RWPE1 (cell line): ENCODE results near the gene TOP1.

Experiments
- CTCF ChIA-PET: fragments of 350-600 bp; sonication (Branson Sonifier 250); formaldehyde crosslinking; extraction: SDS; loops from one replicate; lab custom pipeline; 2021; lab: Yijun Ruan, JAX
- POLR2A ChIA-PET: fragments of 400-600 bp; formaldehyde crosslinking; extraction: SDS; loops from one replicate; lab custom pipeline; 2020; ENCODE audit warnings: antibody characterized with exemption; ENCODE audit not compliant: low non-redundant PET; lab: Yijun Ruan, JAX
- DNase-seq: peaks from one replicate; pipeline ENCODE4 v3.0.0; 2012; ENCODE audit warnings: low spot score
- H3K27ac ChIP-seq: fragments of 450-650 bp; 2 replicates; pipeline ENCODE4 v1.5.1; 2017
- TF ChIP-seq, protein P1 (sequence below): fragments of 450-650 bp; conservative IDR thresholded peaks from 2 replicates; pipeline ENCODE4 v1.5.1; 2017; ENCODE audit warnings: low read depth, mild to moderate bottlenecking

TOP1 gene

DNA sequence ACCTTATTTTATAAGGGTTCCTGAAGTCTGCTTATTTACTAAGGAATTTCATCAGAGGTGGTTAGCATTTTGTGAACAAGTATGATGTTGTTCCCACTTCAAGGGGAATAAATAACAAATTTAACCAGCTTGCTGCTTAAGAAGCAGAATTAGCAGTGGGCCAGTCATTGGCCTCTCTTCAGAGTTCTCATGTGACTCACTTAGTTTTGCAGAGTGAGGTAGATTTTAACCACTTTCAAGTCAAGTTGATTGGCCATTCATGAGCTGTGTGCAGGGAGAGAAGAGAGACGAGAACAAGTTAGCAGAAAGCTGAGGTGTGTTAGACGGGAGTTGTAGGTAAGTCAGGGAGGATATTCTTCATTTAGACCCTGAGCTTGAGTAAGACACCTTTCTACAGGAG is 18.1 kb downstream of the TOP1 start:
- POLR2A ChIA-PET: interaction anchor here (1.1 kb wide), 1 partner anchor 14 kb away, joined by 3 read pairs; no protein-coding TSS in a partner anchor
- TF ChIP-seq, protein P1, sequence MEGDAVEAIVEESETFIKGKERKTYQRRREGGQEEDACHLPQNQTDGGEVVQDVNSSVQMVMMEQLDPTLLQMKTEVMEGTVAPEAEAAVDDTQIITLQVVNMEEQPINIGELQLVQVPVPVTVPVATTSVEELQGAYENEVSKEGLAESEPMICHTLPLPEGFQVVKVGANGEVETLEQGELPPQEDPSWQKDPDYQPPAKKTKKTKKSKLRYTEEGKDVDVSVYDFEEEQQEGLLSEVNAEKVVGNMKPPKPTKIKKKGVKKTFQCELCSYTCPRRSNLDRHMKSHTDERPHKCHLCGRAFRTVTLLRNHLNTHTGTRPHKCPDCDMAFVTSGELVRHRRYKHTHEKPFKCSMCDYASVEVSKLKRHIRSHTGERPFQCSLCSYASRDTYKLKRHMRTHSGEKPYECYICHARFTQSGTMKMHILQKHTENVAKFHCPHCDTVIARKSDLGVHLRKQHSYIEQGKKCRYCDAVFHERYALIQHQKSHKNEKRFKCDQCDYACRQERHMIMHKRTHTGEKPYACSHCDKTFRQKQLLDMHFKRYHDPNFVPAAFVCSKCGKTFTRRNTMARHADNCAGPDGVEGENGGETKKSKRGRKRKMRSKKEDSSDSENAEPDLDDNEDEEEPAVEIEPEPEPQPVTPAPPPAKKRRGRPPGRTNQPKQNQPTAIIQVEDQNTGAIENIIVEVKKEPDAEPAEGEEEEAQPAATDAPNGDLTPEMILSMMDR: no peak
- peak; percentile 47 for DNase-seq
- H3K27ac ChIP-seq: no peak overlapping the region
- CTCF ChIA-PET: interaction anchor here (0.6 to 2.9 kb wide), 5 partner anchors 11 to 84 kb away, joined by 3 to 12 read pairs (median 5); no protein-coding TSS in a partner anchor

DNA sequence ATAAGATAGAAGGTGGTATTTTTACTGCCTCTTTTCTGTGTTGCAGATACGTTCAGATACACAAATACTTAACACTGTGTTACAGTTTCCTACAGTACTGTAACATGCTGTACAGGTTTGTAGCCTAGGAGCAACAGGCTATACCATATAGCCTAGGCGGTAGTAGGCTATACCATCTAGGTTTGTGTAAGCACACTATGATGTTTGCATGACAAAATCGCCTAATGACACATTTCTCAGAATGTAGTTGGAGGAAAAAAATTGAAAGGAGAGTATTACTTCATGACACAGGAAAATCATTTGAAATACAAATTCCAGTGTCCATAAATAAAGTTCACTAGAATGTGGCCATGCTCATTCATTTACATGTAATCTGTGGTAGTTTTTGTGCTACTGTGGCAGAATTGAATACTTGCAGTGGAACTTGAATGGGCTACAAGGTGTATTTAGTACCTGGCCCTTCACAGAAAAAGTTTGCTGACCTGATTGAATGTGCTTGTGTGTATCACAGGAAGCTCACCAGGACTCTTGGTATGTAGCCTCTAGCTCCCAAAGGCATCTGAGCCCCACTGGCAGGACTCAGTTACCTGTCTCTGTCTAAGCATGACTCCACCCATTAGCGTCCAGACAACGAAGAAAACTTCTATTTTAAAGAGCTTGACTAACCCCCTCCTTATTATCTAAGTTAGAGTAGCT is 18.8 kb downstream of the TOP1 start:
- DNase-seq: peak; percentile 69
- ChIA-PET POLR2A (interaction anchor here (0.7 to 1.1 kb wide), 2 partner anchors 15 to 30 kb away, joined by 3 to 4 read pairs; no protein-coding TSS in a partner anchor), CTCF (interaction anchor here (0.5 to 2.9 kb wide), 6 partner anchors 9 to 358 kb away, joined by 3 to 12 read pairs (median 4); partner anchors contain the start of gene MAFB)

DNA sequence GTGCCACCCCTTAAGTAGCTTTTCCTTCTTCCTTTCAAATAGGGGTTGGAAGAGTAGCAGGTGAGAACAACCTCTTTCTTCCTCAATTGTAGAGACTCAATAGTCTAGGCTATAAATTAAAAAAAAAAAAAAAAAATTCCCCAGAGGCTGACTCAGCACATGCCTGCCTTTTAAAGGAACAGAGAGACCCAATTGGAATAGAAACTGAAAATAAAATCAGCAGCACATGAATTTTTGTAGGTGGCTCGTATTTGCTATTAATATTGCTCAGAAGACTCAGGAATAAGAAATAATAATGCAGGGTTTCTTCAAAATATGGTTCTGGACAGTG is 19.3 kb downstream of the TOP1 start:
- H3K27ac ChIP-seq: no peak overlapping the region
- TF ChIP-seq, protein P1: no peak
- peak; percentile 80 for DNase-seq
- ChIA-PET POLR2A (interaction anchor here (0.7 kb wide), 1 partner anchor 29 kb away, joined by 4 read pairs; no protein-coding TSS in a partner anchor), CTCF (interaction anchor here (0.5 to 1.8 kb wide), 4 partner anchors 10 to 359 kb away, joined by 3 to 6 read pairs (median 4); partner anchors contain the start of gene MAFB)

More for the DNA sequence above, 18.8 kb downstream of the TOP1 start:
- TF ChIP-seq, protein P1: no peak
- no peak overlapping the region for H3K27ac ChIP-seq

DNA sequence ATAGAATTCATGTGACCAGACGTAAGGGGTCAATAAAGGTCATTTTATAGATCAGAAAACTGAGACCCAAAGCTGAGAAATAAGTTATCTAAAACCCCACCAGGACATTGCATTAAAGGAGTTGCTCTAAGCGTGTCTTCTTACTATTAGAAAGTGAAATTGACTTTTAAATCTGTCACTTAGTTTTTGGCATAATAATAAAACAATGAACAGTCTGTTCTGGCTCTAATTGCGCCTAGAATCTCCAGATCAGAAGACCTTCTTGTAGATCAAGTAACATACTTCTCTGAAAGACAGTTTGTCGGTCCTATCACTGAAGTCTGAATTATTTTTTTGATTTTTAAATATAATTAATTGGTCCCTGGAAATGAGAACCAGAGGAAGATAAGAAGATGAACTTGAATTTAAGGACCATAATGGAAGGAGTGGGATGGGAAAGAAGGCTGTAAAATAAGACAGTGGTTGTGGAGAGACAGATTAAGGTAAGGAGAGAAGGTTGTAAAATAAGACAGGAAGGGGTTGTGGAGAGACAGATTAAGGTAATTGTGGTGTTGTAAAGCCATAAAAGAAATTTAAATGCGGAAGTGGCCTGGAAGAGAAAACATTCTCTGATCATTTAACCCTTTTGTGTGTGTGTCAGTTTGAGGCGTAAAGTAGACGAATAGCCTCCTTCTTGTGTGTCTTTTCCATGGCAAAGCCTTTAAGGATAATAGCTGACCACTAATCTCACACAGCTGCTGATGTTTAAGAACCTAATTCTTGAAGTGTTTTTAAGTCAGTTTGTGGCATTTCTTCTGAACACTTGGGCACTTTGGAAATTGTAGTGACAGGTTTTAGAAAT is 20.1 kb downstream of the TOP1 start:
- DNase-seq: no peak
- TF ChIP-seq, protein P1: no peak
- no peak overlapping the region for H3K27ac ChIP-seq
- CTCF ChIA-PET: interaction anchor here (1.0 to 1.8 kb wide), 2 partner anchors 11 to 81 kb away, joined by 3 to 4 read pairs; no protein-coding TSS in a partner anchor
- POLR2A ChIA-PET: no interaction called here

DNA sequence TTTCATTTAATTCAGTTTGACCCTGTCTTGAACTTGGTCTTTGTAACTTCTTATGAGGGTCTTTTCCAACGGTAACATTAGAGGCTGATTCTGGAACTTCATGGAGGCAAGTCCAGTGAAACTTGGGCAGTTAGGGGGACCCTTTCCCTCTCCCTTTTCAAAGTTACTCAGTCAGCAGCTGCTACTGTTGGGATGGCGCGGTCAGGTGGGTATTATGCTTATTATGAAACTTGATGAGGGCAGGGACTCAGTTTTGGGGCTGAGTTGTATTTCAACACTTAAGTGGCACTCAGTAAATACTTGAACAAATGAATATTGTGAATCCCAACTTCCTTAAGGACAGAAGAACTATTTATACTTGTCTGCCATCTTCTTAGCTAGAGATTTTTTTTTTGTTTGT is 20.8 kb downstream of the TOP1 start:
- ChIA-PET POLR2A (no interaction called here), CTCF (interaction anchor here (0.6 kb wide), 1 partner anchor 74 kb away, joined by 4 read pairs; no protein-coding TSS in a partner anchor)
- TF ChIP-seq, protein P1: no peak
- H3K27ac ChIP-seq: no peak overlapping the region
- no peak for DNase-seq

DNA sequence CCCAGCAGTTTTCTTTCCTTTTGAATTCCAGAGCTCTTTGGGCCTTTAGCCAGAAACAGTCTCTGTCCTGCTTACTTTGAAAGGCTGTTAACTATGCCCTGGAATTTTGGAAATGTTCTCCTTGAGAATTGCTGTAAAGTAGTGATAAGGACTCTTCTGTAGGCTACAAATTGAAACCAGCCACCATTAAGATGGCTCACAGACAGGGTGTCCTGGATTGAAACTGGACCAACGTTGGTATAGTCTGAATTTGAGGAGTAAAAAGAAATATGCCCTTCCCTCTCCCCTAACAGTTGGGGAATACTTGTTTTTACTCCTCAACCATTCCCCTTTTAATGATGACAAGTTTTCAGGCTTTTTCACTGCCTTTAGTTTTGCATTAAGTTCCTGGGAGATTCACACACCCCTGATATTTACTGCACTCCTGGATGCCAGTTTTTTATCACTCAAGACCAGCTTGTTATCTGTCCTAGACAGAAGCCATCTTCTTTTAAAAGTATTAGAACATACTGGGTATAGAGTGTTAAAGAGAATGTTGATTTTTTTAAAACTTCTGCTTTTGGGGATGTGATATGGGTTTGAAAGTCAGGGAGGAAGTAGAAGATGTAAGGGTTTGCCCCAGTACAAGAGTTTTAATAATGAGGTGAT is 21.9 kb downstream of the TOP1 start:
- peak overlapping the region; percentile 54 for H3K27ac ChIP-seq
- CTCF ChIA-PET: interaction anchor here (0.6 to 0.8 kb wide), 2 partner anchors 23 to 58 kb away, joined by 5 read pairs; no protein-coding TSS in a partner anchor
- POLR2A ChIA-PET: interaction anchor here (0.6 kb wide), 1 partner anchor 28 kb away, joined by 4 read pairs; no protein-coding TSS in a partner anchor

More for the DNA sequence above, 21.9 kb downstream of the TOP1 start:
- no peak for DNase-seq
- TF ChIP-seq, protein P1: no peak
